Mesothelial cell of epicardium (in vitro differentiated cells): ENCODE results near the gene C16orf92. TPM values are rescaled to one million over a fixed set of nuclear protein-coding genes. Genes with fewer than 3 reads are reported as not detected.

Experiments
- DNase-seq, 2 experiments: peaks; one replicate each; pipeline ENCODE4 v3.0.0; 2021; ENCODE audit warnings: low spot score in 2 of 2; ENCODE audit not compliant: unreplicated experiment in 2 of 2
- H3K27ac Mint-ChIP-seq: 2 replicates; pipeline ENCODE4 v1.8.0; 2021; ENCODE audit warnings: mixed read lengths
- H3K27me3 Mint-ChIP-seq: 2 replicates; pipeline ENCODE4 v1.8.0; 2021; ENCODE audit warnings: low read depth, mixed read lengths
- H3K36me3 Mint-ChIP-seq: 2 replicates; pipeline ENCODE4 v1.8.0; 2021; ENCODE audit warnings: mixed read lengths
- H3K4me1 Mint-ChIP-seq: 2 replicates; pipeline ENCODE4 v1.8.0; 2021; ENCODE audit warnings: mixed read lengths
- H3K4me3 Mint-ChIP-seq: 2 replicates; pipeline ENCODE4 v1.8.0; 2021; ENCODE audit warnings: mild to moderate bottlenecking, moderate library complexity, mixed read lengths
- H3K9me3 Mint-ChIP-seq: 2 replicates; pipeline ENCODE4 v1.8.0; 2021; ENCODE audit warnings: mixed read lengths
- total RNA-seq: library from RNA; stranded (reverse); gene quantifications from 3 replicates; pipeline ENCODE4 v1.2.1, GENCODE V29; 2021
- TF ChIP-seq, protein P1 (sequence below): fragments of 200-600 bp; sonication (generic); IDR thresholded peaks from one replicate; pipeline ENCODE4 v1.5.0; 2021; ENCODE audit warnings: antibody characterized with exemption; ENCODE audit not compliant: unreplicated experiment

Gene C16orf92
- total RNA-seq, 1 donor from 2014 or later: not detected

DNA sequence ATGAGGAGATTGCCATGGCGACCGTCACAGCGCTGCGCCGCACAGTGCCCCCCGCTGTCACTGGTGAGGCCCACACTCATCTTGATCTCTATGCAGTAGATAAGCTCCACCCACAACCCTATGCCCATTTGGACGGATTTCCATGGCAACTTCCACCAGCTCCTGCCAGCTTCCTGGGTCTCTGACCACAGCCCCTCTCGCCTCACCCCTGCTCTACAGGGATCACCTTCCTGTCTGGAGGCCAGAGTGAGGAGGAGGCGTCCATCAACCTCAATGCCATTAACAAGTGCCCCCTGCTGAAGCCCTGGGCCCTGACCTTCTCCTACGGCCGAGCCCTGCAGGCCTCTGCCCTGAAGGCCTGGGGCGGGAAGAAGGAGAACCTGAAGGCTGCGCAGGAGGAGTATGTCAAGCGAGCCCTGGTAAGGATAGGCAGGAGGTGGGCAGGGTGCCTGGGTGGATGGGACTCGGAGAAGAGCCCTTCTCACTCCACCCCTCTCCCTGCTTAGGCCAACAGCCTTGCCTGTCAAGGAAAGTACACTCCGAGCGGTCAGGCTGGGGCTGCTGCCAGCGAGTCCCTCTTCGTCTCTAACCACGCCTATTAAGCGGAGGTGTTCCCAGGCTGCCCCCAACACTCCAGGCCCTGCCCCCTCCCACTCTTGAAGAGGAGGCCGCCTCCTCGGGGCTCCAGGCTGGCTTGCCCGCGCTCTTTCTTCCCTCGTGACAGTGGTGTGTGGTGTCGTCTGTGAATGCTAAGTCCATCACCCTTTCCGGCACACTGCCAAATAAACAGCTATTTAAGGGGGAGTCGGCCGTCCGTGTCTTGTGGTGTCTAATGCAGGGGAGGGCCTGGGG is 46.8 kb downstream of the C16orf92 start:
- H3K9me3 Mint-ChIP-seq: no peaks in the 10 kb centered on the region
- no peak overlapping the region for H3K4me3 Mint-ChIP-seq
- no peaks in the 10 kb centered on the region for H3K27me3 Mint-ChIP-seq
- TF ChIP-seq, protein P1, sequence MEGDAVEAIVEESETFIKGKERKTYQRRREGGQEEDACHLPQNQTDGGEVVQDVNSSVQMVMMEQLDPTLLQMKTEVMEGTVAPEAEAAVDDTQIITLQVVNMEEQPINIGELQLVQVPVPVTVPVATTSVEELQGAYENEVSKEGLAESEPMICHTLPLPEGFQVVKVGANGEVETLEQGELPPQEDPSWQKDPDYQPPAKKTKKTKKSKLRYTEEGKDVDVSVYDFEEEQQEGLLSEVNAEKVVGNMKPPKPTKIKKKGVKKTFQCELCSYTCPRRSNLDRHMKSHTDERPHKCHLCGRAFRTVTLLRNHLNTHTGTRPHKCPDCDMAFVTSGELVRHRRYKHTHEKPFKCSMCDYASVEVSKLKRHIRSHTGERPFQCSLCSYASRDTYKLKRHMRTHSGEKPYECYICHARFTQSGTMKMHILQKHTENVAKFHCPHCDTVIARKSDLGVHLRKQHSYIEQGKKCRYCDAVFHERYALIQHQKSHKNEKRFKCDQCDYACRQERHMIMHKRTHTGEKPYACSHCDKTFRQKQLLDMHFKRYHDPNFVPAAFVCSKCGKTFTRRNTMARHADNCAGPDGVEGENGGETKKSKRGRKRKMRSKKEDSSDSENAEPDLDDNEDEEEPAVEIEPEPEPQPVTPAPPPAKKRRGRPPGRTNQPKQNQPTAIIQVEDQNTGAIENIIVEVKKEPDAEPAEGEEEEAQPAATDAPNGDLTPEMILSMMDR: no peak
- H3K4me1 Mint-ChIP-seq: peaks cover 32% of the 10 kb centered on the region
- no peak for DNase-seq
- peaks cover 30% of the 10 kb centered on the region for H3K36me3 Mint-ChIP-seq
- peak overlapping the region; percentile 71 for H3K27ac Mint-ChIP-seq

DNA sequence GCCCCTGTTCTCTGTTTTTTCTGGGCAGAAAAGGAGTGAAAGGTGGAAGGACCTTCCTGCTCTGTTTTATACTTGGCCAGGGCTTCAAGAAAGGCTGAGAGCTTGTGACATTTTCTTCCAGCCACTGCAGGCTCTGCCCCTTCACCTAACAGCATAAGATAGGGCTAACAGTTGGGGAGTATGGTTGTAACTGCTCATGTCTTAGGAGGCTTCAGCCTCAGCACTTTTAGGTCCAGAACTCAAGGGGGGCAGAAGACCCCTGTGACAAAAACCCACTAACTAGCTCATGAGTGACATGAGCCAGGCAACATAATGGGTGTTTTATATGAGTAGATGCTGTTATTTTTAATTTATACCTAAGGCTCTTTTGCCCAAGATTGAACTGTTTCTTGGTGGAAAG is 47.5 kb downstream of the C16orf92 start:
- peak overlapping the region; percentile 69 for H3K27ac Mint-ChIP-seq
- H3K27me3 Mint-ChIP-seq: no peaks in the 10 kb centered on the region
- DNase-seq: no peak
- H3K36me3 Mint-ChIP-seq: peaks cover 30% of the 10 kb centered on the region
- H3K4me1 Mint-ChIP-seq: peaks cover 33% of the 10 kb centered on the region
- no peaks in the 10 kb centered on the region for H3K9me3 Mint-ChIP-seq
- TF ChIP-seq, protein P1: no peak
- no peak overlapping the region for H3K4me3 Mint-ChIP-seq

Other genes with a start within 250 kb of the C16orf92 start
- gene ZG16, start 244.9 kb upstream of the C16orf92 start, total RNA-seq: 0.11 to 0.20 TPM (median 0.20 TPM) in 3 replicates
- gene KIF22, start 232.4 kb upstream of the C16orf92 start, total RNA-seq: 72.6 to 78.3 TPM (median 76.9 TPM) in 3 replicates
- gene MAZ, start 216.7 kb upstream of the C16orf92 start, total RNA-seq: 345 to 360 TPM (median 349 TPM) in 3 replicates
- gene PRRT2, start 211.0 kb upstream of the C16orf92 start, total RNA-seq: 24.6 to 25.5 TPM (median 24.7 TPM) in 3 replicates
- gene PAGR1, start 207.0 kb upstream of the C16orf92 start, total RNA-seq: 42.3 to 43.8 TPM (median 43.2 TPM) in 3 replicates
- gene MVP, start 202.7 kb upstream of the C16orf92 start, total RNA-seq: 13.1 to 14.4 TPM (median 13.1 TPM) in 3 replicates
- 49.7 to 51.7 TPM (median 49.7 TPM) in 3 replicates for gene CDIPT, start 160.0 kb upstream of the C16orf92 start, total RNA-seq
- 28.8 to 30.4 TPM (median 29.1 TPM) in 3 replicates for gene SEZ6L2, start 123.6 kb upstream of the C16orf92 start, total RNA-seq
- 13.6 to 14.6 TPM (median 14.2 TPM) in 3 replicates for gene ASPHD1, start 122.7 kb upstream of the C16orf92 start, total RNA-seq
- gene KCTD13, start 97.0 kb upstream of the C16orf92 start, total RNA-seq: 26.4 to 30.6 TPM (median 30.5 TPM) in 3 replicates
- gene TMEM219, start 61.1 kb upstream of the C16orf92 start, total RNA-seq: 85.9 to 93.0 TPM (median 87.5 TPM) in 3 replicates
- gene TAOK2, start 49.3 kb upstream of the C16orf92 start, total RNA-seq: 47.3 to 51.3 TPM (median 48.3 TPM) in 3 replicates
- gene HIRIP3, start 27.6 kb upstream of the C16orf92 start, total RNA-seq: 8.6 to 10.9 TPM (median 9.7 TPM) in 3 replicates
- gene INO80E, start 27.0 kb upstream of the C16orf92 start, total RNA-seq: 60.2 to 62.9 TPM (median 62.0 TPM) in 3 replicates
- 5.3 to 6.4 TPM (median 5.7 TPM) in 3 replicates for gene DOC2A, start 12.2 kb upstream of the C16orf92 start, total RNA-seq
- 0.55 to 1.1 TPM (median 0.72 TPM) in 3 replicates for gene TLCD3B, start 8.1 kb downstream of the C16orf92 start, total RNA-seq
- 613 to 624 TPM (median 618 TPM) in 3 replicates for gene ALDOA, start 42.6 kb downstream of the C16orf92 start, total RNA-seq
- gene PPP4C, start 52.8 kb downstream of the C16orf92 start, total RNA-seq: 102 to 107 TPM (median 105 TPM) in 3 replicates
- 2.3 to 2.7 TPM (median 2.4 TPM) in 3 replicates for gene TBX6, start 68.7 kb downstream of the C16orf92 start, total RNA-seq
- 34.5 to 45.0 TPM (median 36.9 TPM) in 3 replicates for gene YPEL3, start 73.0 kb downstream of the C16orf92 start, total RNA-seq
- gene GDPD3, start 90.3 kb downstream of the C16orf92 start, total RNA-seq: 10.7 to 11.1 TPM (median 10.8 TPM) in 3 replicates
- 58.7 to 61.2 TPM (median 61.0 TPM) in 3 replicates for gene MAPK3, start 100.0 kb downstream of the C16orf92 start, total RNA-seq
- gene CORO1A, start 160.4 kb downstream of the C16orf92 start, total RNA-seq: 7.0 to 8.9 TPM (median 7.0 TPM) in 3 replicates
- 56.7 to 64.5 TPM (median 58.1 TPM) in 3 replicates for gene BOLA2B, start 170.5 kb downstream of the C16orf92 start, total RNA-seq
- gene SLX1A, start 170.7 kb downstream of the C16orf92 start, total RNA-seq: 28.2 to 39.6 TPM (median 30.3 TPM) in 3 replicates
- 27.4 to 31.2 TPM (median 27.6 TPM) in 3 replicates for gene SULT1A3, start 176.1 kb downstream of the C16orf92 start, total RNA-seq
- gene NPIPB13, start 225.3 kb downstream of the C16orf92 start, total RNA-seq: 34.8 to 38.6 TPM (median 37.1 TPM) in 3 replicates